Gastrocnemius medialis (tissue), 4 donors: ENCODE measurements around the gene ERCC4.

Experiments used
- POLR2A ChIP-seq, 2 donors: fragments of 450-650 bp; IDR thresholded peaks; one replicate each; pipeline ENCODE4 v1.6.1; 2017; ENCODE audit warnings: antibody characterized with exemption in 2 of 2, mild to moderate bottlenecking in 2 of 2, moderate library complexity in 2 of 2
- TF ChIP-seq, protein P1 (sequence below), 5 experiments: fragments of 450-650 bp in 3 of 5; fragments of 200-600 bp in 2 of 5; sonication (generic) in 2 of 5; IDR thresholded peaks in 4 of 5; conservative IDR thresholded peaks in 1 of 5; 1 replicate in 4 of 5; 2 replicates in 1 of 5; pipeline ENCODE4 v1.5.1; 2016 to 2019; ENCODE audit warnings: antibody characterized with exemption in 5 of 5, mild to moderate bottlenecking in 3 of 5, moderate library complexity in 3 of 5

DNA sequence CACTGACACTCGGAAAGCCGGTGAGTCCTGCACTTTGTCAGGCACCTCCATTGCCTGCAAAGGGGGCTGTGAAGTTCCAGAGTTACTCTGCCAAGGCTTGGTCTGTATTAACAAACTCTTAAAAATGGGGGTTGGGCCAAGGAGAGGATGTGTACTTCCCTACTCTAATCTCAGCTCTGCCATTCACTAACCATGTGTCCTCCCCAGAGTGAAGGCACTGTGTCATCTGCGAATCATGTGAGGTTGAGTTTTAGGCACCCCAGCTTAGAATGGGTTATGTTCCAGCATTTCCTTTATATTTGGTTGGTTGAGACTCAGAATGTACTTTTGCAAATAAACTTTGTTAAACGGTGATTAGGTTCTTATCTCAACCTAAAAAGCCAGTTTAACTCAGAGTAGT is 24.9 kb downstream of the ERCC4 start:
- TF ChIP-seq, protein P1, sequence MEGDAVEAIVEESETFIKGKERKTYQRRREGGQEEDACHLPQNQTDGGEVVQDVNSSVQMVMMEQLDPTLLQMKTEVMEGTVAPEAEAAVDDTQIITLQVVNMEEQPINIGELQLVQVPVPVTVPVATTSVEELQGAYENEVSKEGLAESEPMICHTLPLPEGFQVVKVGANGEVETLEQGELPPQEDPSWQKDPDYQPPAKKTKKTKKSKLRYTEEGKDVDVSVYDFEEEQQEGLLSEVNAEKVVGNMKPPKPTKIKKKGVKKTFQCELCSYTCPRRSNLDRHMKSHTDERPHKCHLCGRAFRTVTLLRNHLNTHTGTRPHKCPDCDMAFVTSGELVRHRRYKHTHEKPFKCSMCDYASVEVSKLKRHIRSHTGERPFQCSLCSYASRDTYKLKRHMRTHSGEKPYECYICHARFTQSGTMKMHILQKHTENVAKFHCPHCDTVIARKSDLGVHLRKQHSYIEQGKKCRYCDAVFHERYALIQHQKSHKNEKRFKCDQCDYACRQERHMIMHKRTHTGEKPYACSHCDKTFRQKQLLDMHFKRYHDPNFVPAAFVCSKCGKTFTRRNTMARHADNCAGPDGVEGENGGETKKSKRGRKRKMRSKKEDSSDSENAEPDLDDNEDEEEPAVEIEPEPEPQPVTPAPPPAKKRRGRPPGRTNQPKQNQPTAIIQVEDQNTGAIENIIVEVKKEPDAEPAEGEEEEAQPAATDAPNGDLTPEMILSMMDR (IDR thresholded peaks at IDR 0.05 in 4 of 5, conservative IDR thresholded peaks at IDR 0.05 in 1 of 5) = no peak
- no peak for TF ChIP-seq POLR2A (IDR thresholded peaks at IDR 0.05)
